DMS153 treated with DMSO at 0.1 percent for 48 hours (cell line): ENCODE measurements around the gene ABRAXAS1.
"Not testable (repeated sequence)": the region's sequence is repeated elsewhere in the genome, so short reads cannot be mapped to it uniquely, and the experiment has no call there.

ENCODE experiments used
- DNase-seq: peaks from one replicate; lab custom pipeline; 2025; ENCODE audit not compliant: unreplicated experiment; lab: John Stamatoyannopoulos, UW

The ABRAXAS1 gene

GRCh38 chr4:83484500-83485461 lies at the start of gene ABRAXAS1:
Gene ABRAXAS1 (minus strand): TSS chr4:83485100. CDS start chr4:83485072, 28 bp downstream.
- peak; percentile 87 for DNase-seq

- DNase-seq: no peak
These were observed 42.8 kb upstream of the ABRAXAS1 start for GRCh38 chr4:83527671-83528070.

GRCh38 chr4:83522239-83522638 lies 37.3 kb upstream of the ABRAXAS1 start:
- no peak for DNase-seq

GRCh38 chr4:83516042-83516772 lies 31.3 kb upstream of the ABRAXAS1 start:
- no peak for DNase-seq

- DNase-seq: no peak
These were observed 25.5 kb upstream of the ABRAXAS1 start for GRCh38 chr4:83510442-83510841.

GRCh38 chr4:83509156-83509585 lies 24.3 kb upstream of the ABRAXAS1 start:
- peak; percentile 22 for DNase-seq

GRCh38 chr4:83504996-83505395 lies 20.1 kb upstream of the ABRAXAS1 start:
- DNase-seq: no peak

- no peak for DNase-seq
These were observed 19.6 kb upstream of the ABRAXAS1 start for GRCh38 chr4:83504503-83504902.

GRCh38 chr4:83503974-83504373 lies 19.1 kb upstream of the ABRAXAS1 start:
- DNase-seq: no peak

GRCh38 chr4:83501671-83502070 lies 16.8 kb upstream of the ABRAXAS1 start:
- not testable (repeated sequence) for DNase-seq

GRCh38 chr4:83498187-83498586 lies 13.3 kb upstream of the ABRAXAS1 start:
- DNase-seq: no peak

GRCh38 chr4:83496085-83496917 lies 11.4 kb upstream of the ABRAXAS1 start:
- DNase-seq: not testable (repeated sequence)

GRCh38 chr4:83490876-83491450 lies 6.1 kb upstream of the ABRAXAS1 start:
- DNase-seq: no peak

GRCh38 chr4:83489711-83490326 lies 4.9 kb upstream of the ABRAXAS1 start:
- DNase-seq: no peak

- no peak for DNase-seq
These were observed 1.7 kb upstream of the ABRAXAS1 start for GRCh38 chr4:83486457-83487129.

- DNase-seq: no peak
These were observed 10.9 kb downstream of the ABRAXAS1 start for GRCh38 chr4:83473966-83474365.

GRCh38 chr4:83473423-83473822 lies 11.5 kb downstream of the ABRAXAS1 start:
- no peak for DNase-seq

- no peak for DNase-seq
These were observed 28.8 kb downstream of the ABRAXAS1 start for GRCh38 chr4:83456184-83456501.

- DNase-seq: peak; percentile 99
These were observed 29.4 kb downstream of the ABRAXAS1 start, which contains the start of the genes HELQ and MRPS18C for GRCh38 chr4:83455281-83456183. Gene HELQ (minus strand): TSS chr4:83455823. CDS start chr4:83455693, 130 bp downstream. Gene MRPS18C (plus strand): TSS chr4:83456058. CDS start chr4:83456078, 20 bp downstream.
